ENCODE measurements around the gene TBC1D10A. TPM values are rescaled to one million over a fixed set of nuclear protein-coding genes. Genes with fewer than 3 reads are reported as not detected.
A peak's percentile ranks its signal among the peaks of the same experiment; 100 is the strongest.
"Not testable (repeated sequence)": the region's sequence is repeated elsewhere in the genome, so short reads cannot be mapped to it uniquely, and the experiment has no call there.

The TBC1D10A gene
- total RNA-seq, 4 donors from 2014 or later, result 38.3 to 49.2 (median 43.0) TPM

- Histone ChIP-seq H3K36me3 (peaks cover 86% of the 10 kb centered on the region), H3K9me3 (no peaks in the 10 kb centered on the region), H3K27me3 (no peaks in the 10 kb centered on the region), H3K4me3 (no peak overlapping the region), H3K4me1 (peaks cover 8% of the 10 kb centered on the region), H3K27ac (no peak overlapping the region)
- WGBS, result 70% methylated on average over 5 of the region's 5 CpGs
- no peak for TF ChIP-seq EP300 (IDR thresholded peaks at IDR 0.05)
- no peak for TF ChIP-seq POLR2AphosphoS5 (IDR thresholded peaks at IDR 0.05)
- no peak for TF ChIP-seq CTCF (IDR thresholded peaks at IDR 0.05)
- TF ChIP-seq POLR2A (IDR thresholded peaks at IDR 0.05), result no peak
- no peak for DNase-seq (ENCODE audit: low spot score in 2 of 2)
Observed at GRCh38 chr22:30347255-30347892, 20.6 kb upstream of the TBC1D10A start.

- H3K36me3 ChIP-seq, result peaks cover 93% of the 10 kb centered on the region
Observed at GRCh38 chr22:30344447-30345200, 17.9 kb upstream of the TBC1D10A start.

GRCh38 chr22:30340911-30341685 is 14.4 kb upstream of the TBC1D10A start:
- H3K36me3 ChIP-seq, result peaks cover 100% of the 10 kb centered on the region
- H3K4me3 ChIP-seq, result no peak overlapping the region
- no peak for DNase-seq (ENCODE audit: low spot score in 2 of 2)
- peaks cover 3% of the 10 kb centered on the region for H3K4me1 ChIP-seq
- no peaks in the 10 kb centered on the region for H3K9me3 ChIP-seq
- TF ChIP-seq POLR2A (IDR thresholded peaks at IDR 0.05), result no peak
- no peak for TF ChIP-seq CTCF (IDR thresholded peaks at IDR 0.05)
- no peak for TF ChIP-seq EP300 (IDR thresholded peaks at IDR 0.05)
- no peak for TF ChIP-seq POLR2AphosphoS5 (IDR thresholded peaks at IDR 0.05)
- H3K27ac ChIP-seq, result peak overlapping the region; percentile 48
- whole genome bisulfite sequencing, result 87% methylated on average over 12 of the region's 16 CpGs
- no peaks in the 10 kb centered on the region for H3K27me3 ChIP-seq

More at GRCh38 chr22:30344447-30345200, 17.9 kb upstream of the TBC1D10A start:
- peaks cover 11% of the 10 kb centered on the region for H3K4me1 ChIP-seq
- 92% methylated on average over 9 of the region's 13 CpGs for WGBS
- H3K4me3 ChIP-seq, result no peak overlapping the region
- no peak for DNase-seq (ENCODE audit: low spot score in 2 of 2)
- TF ChIP-seq POLR2AphosphoS5 (IDR thresholded peaks at IDR 0.05), result no peak
- TF ChIP-seq POLR2A (IDR thresholded peaks at IDR 0.05), result no peak
- no peak for TF ChIP-seq CTCF (IDR thresholded peaks at IDR 0.05)
- no peak for TF ChIP-seq EP300 (IDR thresholded peaks at IDR 0.05)
- H3K27ac ChIP-seq, result no peak overlapping the region
- H3K9me3 ChIP-seq, result no peaks in the 10 kb centered on the region
- no peaks in the 10 kb centered on the region for H3K27me3 ChIP-seq

- DNase-seq (ENCODE audit: low spot score in 2 of 2), result no peak
- peaks cover 3% of the 10 kb centered on the region for H3K4me1 ChIP-seq
- H3K27me3 ChIP-seq, result no peaks in the 10 kb centered on the region
- no peak overlapping the region for H3K27ac ChIP-seq
- H3K9me3 ChIP-seq, result no peaks in the 10 kb centered on the region
- H3K36me3 ChIP-seq, result peaks cover 100% of the 10 kb centered on the region
- TF ChIP-seq POLR2AphosphoS5 (IDR thresholded peaks at IDR 0.05), result no peak
- TF ChIP-seq CTCF (IDR thresholded peaks at IDR 0.05), result no peak
- TF ChIP-seq POLR2A (IDR thresholded peaks at IDR 0.05), result no peak
- no peak for TF ChIP-seq EP300 (IDR thresholded peaks at IDR 0.05)
- WGBS, result 94% methylated on average over 7 of the region's 7 CpGs
- no peak overlapping the region for H3K4me3 ChIP-seq
Observed at GRCh38 chr22:30338802-30339201, 12.1 kb upstream of the TBC1D10A start.

- H3K27ac ChIP-seq; H3K9me3 ChIP-seq; H3K4me1 ChIP-seq; H3K27me3 ChIP-seq; H3K4me3 ChIP-seq; DNase-seq (ENCODE audit: low spot score in 2 of 2): not testable (repeated sequence)
- H3K36me3 ChIP-seq, result peaks cover 100% of the 10 kb centered on the region
- 80% methylated on average over 9 of the region's 9 CpGs for WGBS
Observed at GRCh38 chr22:30338341-30338740, 11.6 kb upstream of the TBC1D10A start.
